ENCODE results near the gene SSX4.
"Not testable (repeated sequence)": the region's sequence is repeated elsewhere in the genome, so short reads cannot be mapped to it uniquely, and the experiment has no call there.

Gene SSX4

GRCh38 chrX:48383239-48383638 lies at the start of gene SSX4:
Gene SSX4 (plus strand): TSS chrX:48383539. CDS start chrX:48384054, 515 bp downstream.
- DNase-seq = not testable (repeated sequence)

- DNase-seq = not testable (repeated sequence)
These were observed 37.3 kb upstream of the SSX4 start for GRCh38 chrX:48346059-48346458.

- not testable (repeated sequence) for DNase-seq
These were observed 26.8 kb upstream of the SSX4 start, which contains the start of gene SSX3 for GRCh38 chrX:48356315-48357094. Gene SSX3 (minus strand): TSS chrX:48356703. CDS start chrX:48355249, 1,454 bp downstream.

- no peak for DNase-seq
These were observed 25.7 kb upstream of the SSX4 start for GRCh38 chrX:48357681-48358080.

GRCh38 chrX:48359281-48359680 lies 24.1 kb upstream of the SSX4 start:
- not testable (repeated sequence) for DNase-seq

GRCh38 chrX:48367717-48368408 lies 15.5 kb upstream of the SSX4 start:
- not testable (repeated sequence) for DNase-seq

- DNase-seq = not testable (repeated sequence)
These were observed 12.9 kb upstream of the SSX4 start for GRCh38 chrX:48370408-48370807.

GRCh38 chrX:48396931-48397330 lies 13.6 kb downstream of the SSX4 start:
- DNase-seq = not testable (repeated sequence)

- DNase-seq = not testable (repeated sequence)
These were observed 14.5 kb downstream of the SSX4 start for GRCh38 chrX:48397825-48398224.

GRCh38 chrX:48411860-48412259 lies 28.5 kb downstream of the SSX4 start, which contains the start of gene SSX4B:
Gene SSX4B (minus strand): TSS chrX:48411960. CDS start chrX:48411372, 588 bp downstream.
- DNase-seq = not testable (repeated sequence)

GRCh38 chrX:48427027-48427716 lies 43.8 kb downstream of the SSX4 start:
- not testable (repeated sequence) for DNase-seq

- not testable (repeated sequence) for DNase-seq
These were observed 46.3 kb downstream of the SSX4 start for GRCh38 chrX:48429606-48430005.

- not testable (repeated sequence) for DNase-seq
These were observed 46.8 kb downstream of the SSX4 start for GRCh38 chrX:48430166-48430565.

- DNase-seq = not testable (repeated sequence)
These were observed 50.4 kb downstream of the SSX4 start for GRCh38 chrX:48433713-48434112.

Measured in NCI-H1105 (cell line).